A549 treated with AZD9567 at 1 μM for 4 hours (cell line): ENCODE measurements around the gene TUBB. TPM values are rescaled to one million over a fixed set of nuclear protein-coding genes. Genes with fewer than 3 reads are reported as not detected.

Source experiments
- total RNA-seq: library from RNA; stranded (reverse); fragments of 200-300 nt; extraction: Qiagen RNA extraction; gene quantifications from 5 replicates; pipeline ENCODE4 v1.2.3, GENCODE V29; 2022; ENCODE audit not compliant: insufficient read depth

Gene TUBB
- total RNA-seq, result 843 to 940 TPM (median 881 TPM) in 5 replicates

GRCh38 chr6:30719791-30720737 lies at the start of gene TUBB:
TUBB (plus strand) TSS chr6:30720352; CDS start chr6:30720507, 155 bp downstream.

GRCh38 chr6:30672445-30673253 lies 47.5 kb upstream of the TUBB start, which contains the start of gene DHX16:
DHX16 (minus strand) TSS chr6:30673006; CDS start chr6:30672841, 165 bp downstream.

GRCh38 chr6:30686009-30686907 lies 33.9 kb upstream of the TUBB start, which contains the start of gene PPP1R18:
PPP1R18 (minus strand) TSS chr6:30686645; CDS start chr6:30686018, 627 bp downstream.

GRCh38 chr6:30690403-30691207 lies 29.5 kb upstream of the TUBB start, which contains the start of gene NRM:
NRM (minus strand) TSS chr6:30690984; CDS start chr6:30690974, 10 bp downstream.

GRCh38 chr6:30717129-30717844 lies 2.9 kb upstream of the TUBB start, which contains the start of gene MDC1:
MDC1 (minus strand) TSS chr6:30717281; CDS start chr6:30715175, 2,106 bp downstream.

GRCh38 chr6:30742316-30743098 lies 22.4 kb downstream of the TUBB start, which contains the start of gene FLOT1:
FLOT1 (minus strand) TSS chr6:30742687; CDS start chr6:30742189, 498 bp downstream.

GRCh38 chr6:30744054-30744805 lies 24.1 kb downstream of the TUBB start, which contains the start of gene IER3:
IER3 (minus strand) TSS chr6:30744547; CDS start chr6:30744518, 29 bp downstream.

Other genes starting within 250 kb of the TUBB start
- gene HLA-E, start 230.8 kb upstream of the TUBB start, total RNA-seq, result 62.6 to 70.5 TPM (median 63.9 TPM) in 5 replicates
- gene GNL1, start 163.9 kb upstream of the TUBB start, total RNA-seq, result 23.3 to 33.0 TPM (median 30.7 TPM) in 5 replicates
- 14.9 to 17.6 TPM (median 16.9 TPM) in 5 replicates for gene PRR3, start 163.1 kb upstream of the TUBB start, total RNA-seq
- 49.0 to 55.9 TPM (median 51.2 TPM) in 5 replicates for gene ABCF1, start 148.9 kb upstream of the TUBB start, total RNA-seq
- 29.3 to 45.4 TPM (median 30.8 TPM) in 5 replicates for gene PPP1R10, start 103.1 kb upstream of the TUBB start, total RNA-seq
- gene MRPS18B, start 102.5 kb upstream of the TUBB start, total RNA-seq, result 65.4 to 80.9 TPM (median 68.4 TPM) in 5 replicates
- 2.5 to 6.7 TPM (median 5.8 TPM) in 5 replicates for gene ATAT1, start 93.5 kb upstream of the TUBB start, total RNA-seq
- gene C6orf136, start 73.2 kb upstream of the TUBB start, total RNA-seq, result 8.1 to 12.4 TPM (median 12.3 TPM) in 5 replicates
- 25.5 to 30.3 TPM (median 28.4 TPM) in 5 replicates for gene DHX16, start 47.3 kb upstream of the TUBB start, total RNA-seq
- 36.2 to 39.9 TPM (median 38.6 TPM) in 5 replicates for gene PPP1R18, start 33.7 kb upstream of the TUBB start, total RNA-seq
- 25.7 to 31.1 TPM (median 27.3 TPM) in 5 replicates for gene NRM, start 29.4 kb upstream of the TUBB start, total RNA-seq
- gene MDC1, start 3.1 kb upstream of the TUBB start, total RNA-seq, result 13.9 to 21.8 TPM (median 15.5 TPM) in 5 replicates
- gene FLOT1, start 22.3 kb downstream of the TUBB start, total RNA-seq, result 64.4 to 88.0 TPM (median 86.4 TPM) in 5 replicates
- gene IER3, start 24.2 kb downstream of the TUBB start, total RNA-seq, result 47.9 to 86.3 TPM (median 75.8 TPM) in 5 replicates
- 46.6 to 53.1 TPM (median 48.9 TPM) in 5 replicates for gene DDR1, start 164.2 kb downstream of the TUBB start, total RNA-seq
- gene GTF2H4, start 187.9 kb downstream of the TUBB start, total RNA-seq, result 15.7 to 20.4 TPM (median 19.1 TPM) in 5 replicates
- gene VARS2, start 193.9 kb downstream of the TUBB start, total RNA-seq, result 9.0 to 14.5 TPM (median 13.3 TPM) in 5 replicates
- gene SFTA2, start 211.8 kb downstream of the TUBB start, total RNA-seq, result not detected in 5 replicates
- gene MUCL3, start 220.6 kb downstream of the TUBB start, total RNA-seq, result 0.03 to 0.06 TPM (median 0.05 TPM) in 4 of 5 replicates, not detected in the other